GM18867 (cell line): ENCODE data around the gene SH3RF1.

Experiments used
- ATAC-seq: cut with Tn5 transposase; IDR thresholded peaks from one replicate; pipeline ENCODE4 v1.9.1; 2021; ENCODE audit warnings: mild to moderate bottlenecking, moderate library complexity; ENCODE audit not compliant: unreplicated experiment

SH3RF1 gene

DNA sequence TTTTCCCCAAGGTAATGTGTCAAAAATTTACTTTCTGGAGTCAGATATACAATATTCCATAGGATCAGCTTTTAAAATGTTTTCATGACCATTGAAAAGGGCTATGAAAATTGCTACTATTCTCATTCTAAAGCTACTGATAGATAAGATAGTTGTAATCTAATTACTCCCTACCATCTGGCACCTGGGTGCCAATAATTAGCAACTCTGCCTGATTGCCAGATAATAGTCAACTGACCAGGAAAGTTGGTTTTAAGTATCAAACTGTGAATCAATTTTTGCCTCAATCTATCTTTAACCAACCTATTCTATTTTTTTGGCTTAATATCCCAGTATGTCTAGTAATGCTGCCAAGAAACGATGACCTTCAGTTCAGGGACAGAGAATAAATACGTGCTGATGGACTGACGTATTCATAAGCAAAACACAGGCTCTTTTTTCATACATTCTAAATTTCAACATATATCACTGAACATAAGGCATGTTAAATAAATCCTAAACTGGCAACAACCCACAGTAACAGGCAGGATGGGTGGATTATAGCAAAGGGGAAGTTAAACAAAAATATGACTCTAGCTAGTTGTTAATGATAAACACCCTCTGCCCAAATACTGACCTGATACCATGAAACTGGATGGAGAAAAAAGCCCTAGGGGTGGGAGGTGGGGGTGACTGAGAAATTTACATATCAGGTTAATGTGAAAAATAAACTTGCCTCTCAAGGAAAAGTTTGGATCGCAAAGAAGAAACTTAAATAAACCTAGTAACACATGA lies 18.2 kb downstream of the SH3RF1 start:
- ATAC-seq = no peak

DNA sequence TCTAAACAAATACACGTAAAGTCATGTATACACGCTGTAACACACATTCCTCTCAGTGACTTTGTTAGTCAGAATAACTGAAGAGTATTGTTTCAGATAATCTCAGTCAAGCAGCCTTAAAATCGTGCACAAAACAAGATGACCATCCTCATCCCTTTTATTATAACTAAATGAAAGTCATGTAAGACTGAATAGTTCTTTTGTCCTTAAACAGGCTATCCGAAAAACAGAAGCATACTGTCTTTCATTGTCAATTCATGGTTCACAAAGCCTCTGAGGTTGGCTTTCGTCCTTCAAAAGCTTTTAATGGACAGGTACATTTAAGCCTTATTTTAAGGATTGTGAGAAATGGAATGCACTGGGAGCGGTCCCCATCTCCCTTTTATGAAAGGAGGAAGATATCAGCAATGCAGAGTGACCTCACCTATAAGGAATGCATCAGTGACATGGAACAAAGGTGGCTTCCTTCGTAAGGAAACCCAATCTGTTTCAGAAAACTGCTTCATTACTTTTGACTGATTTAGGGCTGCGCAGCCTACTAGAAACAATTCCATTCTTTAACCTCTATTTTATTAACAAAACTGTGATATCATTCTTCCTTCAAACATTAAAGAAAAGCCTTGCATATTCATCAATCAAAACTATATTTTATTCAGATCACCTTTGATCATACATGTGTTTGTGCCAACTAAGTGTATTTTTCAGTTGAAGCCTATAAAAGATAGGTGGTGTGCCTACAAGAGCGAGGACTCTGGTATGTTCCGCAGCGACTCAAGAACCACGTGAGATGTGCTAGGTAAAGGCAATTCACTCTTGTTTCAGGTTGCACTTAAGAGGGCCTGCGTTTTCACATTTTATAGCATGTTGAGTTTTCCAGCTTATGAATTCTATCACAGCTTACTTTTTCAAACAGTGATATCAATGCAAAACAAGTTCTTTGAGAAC lies 19.2 kb downstream of the SH3RF1 start:
- no peak for ATAC-seq

DNA sequence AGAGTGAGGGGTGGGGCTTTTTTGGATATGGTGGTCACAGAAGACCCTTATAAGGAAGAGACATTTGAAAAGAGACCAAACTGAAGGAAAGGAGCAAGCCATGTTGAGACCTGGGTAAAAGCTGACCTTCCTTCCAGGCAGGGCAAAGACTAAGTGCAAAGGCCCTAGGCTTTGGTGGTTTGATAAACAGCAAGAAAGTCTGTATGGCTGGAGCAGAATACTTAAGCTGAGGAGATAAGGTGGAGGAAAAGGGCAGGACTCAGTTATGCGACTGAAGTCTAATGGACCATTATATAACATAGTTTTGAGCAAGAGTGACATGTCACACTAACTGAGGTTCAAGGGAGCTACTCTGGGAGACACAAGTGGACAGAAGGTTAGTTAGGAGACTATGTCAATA lies 20.0 kb downstream of the SH3RF1 start:
- no peak for ATAC-seq

DNA sequence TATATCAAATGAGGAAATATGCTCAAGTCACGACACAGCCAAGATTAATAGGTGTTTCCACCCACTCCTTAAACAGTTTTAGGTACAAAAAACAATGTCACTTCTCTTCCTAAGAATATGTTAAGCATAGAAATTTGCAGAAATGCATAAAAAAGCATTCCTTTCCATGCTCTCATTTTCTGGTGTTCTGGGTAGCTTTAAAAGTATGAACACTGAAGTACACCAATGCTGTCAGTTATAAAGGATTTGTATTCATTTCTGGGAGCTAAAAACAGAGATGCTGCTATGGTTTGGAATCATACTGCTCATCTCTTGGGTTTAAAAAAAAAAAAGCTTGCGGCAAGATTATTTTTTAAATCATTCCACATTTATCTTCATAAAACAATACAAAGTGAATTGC lies 20.8 kb downstream of the SH3RF1 start:
- no peak for ATAC-seq

DNA sequence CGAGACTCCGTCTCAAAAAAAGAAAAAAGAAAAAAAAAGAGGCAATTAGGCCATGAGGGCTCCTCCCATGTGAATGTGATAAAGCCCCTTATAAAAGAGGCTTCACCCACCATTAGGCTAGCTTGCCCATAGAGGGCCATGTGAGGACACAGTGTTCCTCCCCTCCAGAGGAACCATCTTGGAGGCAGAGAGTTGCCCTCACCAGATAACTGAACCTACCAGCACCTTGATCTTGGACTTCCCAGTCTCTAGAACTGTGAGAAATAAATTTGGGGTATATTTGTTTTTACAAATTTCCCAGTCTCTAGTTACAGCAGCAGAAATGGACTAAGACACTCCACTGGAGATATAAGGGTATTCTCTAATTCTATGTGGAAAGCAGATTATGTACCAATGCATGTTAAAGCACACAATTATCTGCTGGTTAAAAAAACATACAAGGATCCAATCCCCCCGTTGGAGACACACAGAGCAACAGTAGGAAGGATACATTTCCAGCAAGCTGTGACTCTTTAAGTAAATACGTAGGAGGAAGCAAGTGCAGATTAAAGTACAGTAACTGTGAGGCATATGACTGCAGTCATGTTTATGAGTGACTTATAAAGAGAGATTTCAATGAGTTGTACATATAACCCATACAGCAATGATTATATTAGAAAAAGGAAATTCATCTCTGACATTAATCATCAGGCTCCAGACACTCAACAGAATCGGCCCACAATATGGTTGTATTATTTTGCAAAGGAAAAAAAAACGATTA lies 21.4 kb downstream of the SH3RF1 start:
- ATAC-seq = no peak

DNA sequence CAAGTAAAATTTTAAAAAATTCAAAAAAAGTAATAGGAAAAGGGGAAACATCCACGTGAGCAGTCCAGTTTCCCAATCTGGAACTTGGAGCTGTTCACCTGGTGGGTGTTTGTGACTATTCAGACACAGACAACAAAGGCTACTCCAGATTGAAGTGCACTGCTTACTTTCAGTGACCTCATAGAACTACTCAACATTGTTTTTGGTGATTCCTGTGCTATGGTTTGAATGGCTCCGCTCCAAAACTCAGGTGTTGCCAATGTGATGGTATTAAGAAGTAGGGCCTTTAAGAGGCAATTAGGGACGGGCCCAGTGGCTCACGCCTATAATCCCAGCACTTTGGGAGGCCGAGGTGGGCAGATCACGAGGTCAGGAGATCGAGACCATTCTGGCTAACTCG lies 22.1 kb downstream of the SH3RF1 start:
- no peak for ATAC-seq

DNA sequence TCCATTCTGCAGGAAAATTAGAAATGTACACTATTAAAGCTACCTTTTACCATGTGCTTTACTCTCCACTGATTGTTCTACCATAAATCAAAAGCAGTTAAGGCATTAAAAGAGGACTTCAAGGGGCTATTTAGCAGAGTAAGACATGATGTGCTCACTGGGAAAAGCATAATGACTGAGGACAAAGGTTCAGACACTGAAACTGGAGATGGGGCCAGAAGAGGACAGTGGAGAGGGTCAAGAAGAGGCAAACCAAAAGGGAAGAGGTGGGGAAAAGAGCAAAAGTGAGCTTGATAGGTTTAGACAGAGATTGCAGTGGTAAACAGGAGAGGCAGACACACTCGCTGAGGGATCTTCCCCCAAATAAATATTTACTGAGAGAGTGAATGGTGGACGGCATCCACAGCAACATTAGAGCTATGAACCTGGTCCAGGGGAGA lies 23.8 kb downstream of the SH3RF1 start:
- no peak for ATAC-seq

DNA sequence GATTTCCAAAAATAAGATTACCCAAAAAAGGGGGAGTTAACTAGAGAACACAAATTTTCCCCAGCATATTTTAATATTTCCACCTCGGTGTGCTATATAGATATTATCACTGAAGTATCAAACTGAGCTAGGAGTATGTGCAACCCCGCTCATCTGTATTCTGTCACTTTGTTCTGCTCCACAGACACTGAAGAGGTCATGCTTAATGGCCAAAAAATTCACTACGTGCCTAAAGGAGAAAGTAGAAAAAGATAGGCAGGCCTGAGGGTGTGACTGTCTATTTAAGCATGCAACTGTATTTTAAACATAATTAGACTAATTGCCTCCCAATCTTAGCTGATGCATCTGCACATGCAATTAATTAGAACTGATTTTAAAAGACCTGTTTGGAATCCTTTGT lies 24.5 kb downstream of the SH3RF1 start:
- no peak for ATAC-seq

DNA sequence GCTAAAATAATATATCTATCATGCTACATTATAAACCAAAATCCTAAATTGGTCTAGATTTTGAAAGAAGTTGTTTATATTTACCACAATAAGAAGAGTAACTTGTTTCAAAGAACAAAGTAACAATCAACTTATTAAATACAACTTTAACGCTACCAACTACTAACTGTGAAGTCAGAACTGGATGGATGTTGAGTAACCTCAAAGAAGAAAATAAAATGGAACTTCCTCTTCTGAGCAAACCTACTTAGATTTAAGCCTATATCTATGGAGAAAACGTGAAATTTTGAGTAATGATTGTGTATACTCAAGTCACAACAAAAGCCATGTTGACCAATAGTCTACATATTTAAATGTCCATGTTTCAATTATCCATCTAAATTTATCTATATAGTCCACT lies 25.7 kb downstream of the SH3RF1 start:
- no peak for ATAC-seq

DNA sequence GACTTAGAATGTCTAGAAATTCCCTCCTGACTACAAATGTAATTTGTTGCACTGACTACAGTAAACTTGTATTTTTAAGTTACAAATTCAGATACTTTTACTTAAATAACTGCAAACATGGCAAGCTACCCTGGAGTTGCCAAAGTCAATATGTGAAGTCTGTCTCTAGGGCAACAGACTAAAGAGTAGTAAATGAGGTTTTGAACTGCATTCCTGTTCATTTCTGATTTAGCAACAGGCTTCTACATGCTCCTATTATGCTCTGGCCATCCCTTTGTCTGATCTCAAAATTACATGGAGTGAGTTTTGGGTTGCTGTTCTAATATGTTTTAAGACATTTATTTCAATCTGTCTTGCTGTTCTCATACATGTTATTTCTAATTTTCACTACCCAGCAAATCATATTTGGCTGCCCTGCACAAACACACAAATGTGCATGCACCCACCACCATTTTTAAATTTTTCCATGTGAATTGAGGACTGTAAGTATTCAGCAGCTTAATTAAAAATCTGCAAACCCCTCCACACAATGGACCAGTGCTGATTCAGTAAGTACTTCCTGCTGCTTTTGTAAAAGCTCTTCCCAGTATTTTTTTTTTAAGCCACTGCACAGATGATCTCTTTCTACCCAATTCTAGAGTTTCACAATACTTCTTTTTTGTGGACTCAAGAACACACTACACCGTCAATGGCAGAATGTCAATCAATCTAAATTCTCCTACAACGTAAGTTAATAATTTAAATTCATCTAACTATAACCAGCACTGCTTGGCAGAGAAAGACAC lies 26.7 kb downstream of the SH3RF1 start:
- ATAC-seq = no peak

DNA sequence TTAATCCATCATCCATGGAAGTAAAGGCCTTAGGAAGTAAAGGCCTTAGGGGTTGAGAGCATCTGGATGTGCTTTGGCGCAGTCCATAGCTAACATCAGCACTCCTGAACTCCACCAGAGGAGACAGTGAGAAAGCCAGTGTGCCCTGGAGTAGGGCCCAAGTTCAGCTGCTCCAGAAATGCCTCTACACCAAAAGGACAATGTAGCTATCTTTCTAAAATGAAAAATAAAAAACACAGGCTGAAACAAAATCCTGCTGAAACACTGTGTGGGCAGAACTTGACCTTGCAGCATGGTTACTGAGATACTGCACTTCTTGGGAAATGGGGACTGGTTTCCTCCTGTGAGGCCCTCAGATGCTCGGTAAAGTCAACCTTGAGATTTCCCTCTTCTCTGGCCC lies 29.3 kb downstream of the SH3RF1 start:
- ATAC-seq = no peak

DNA sequence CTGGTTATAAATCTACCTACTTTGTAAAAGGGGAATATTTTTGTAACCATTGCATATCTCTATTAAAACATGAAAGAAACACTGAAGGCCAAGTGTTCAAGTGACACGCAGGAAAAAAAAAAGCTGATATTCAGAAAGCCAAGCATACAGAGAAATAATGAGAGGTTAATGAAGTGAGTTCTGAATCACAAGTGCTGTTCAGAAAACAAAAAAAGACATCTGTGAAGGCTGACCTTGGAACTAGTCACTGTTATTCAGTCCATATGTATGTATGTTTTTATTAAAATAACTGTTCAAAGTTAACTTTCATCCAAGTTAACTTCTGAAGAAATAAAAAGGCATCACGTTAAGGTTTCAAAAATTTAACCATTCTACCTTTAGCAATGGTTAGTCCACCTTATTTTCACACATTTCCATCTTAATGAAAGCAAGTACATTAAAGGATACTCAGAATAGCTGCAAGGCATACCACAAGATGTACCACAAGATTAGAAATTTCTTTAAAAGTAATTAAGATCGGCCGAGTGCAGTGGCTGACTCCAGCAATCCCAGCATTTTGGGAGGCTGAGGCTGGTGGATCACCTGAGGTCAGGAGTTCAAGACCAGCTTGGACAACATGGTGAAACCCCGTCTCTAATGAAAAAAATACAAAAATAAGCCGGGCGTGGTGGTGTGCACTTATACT lies 31.4 kb downstream of the SH3RF1 start:
- ATAC-seq = no peak

DNA sequence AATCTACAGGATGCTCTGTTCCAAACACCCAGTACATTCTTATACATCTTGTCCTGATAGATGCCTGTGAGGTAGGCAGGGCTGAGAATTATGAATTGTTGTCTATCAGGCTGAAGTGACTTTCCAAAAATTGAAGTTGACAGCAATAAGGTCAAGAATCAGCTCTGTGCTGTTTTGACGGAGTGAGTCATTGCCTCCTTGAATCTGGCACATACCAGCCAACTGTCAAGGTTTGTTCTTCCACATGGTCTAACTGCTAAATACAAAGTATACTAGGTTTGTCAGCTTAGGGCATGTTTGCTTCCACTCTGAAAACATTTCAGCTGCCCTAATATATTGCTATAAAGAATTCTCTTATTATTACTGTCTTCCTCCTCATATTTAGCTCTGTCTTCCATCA lies 32.3 kb downstream of the SH3RF1 start:
- no peak for ATAC-seq

DNA sequence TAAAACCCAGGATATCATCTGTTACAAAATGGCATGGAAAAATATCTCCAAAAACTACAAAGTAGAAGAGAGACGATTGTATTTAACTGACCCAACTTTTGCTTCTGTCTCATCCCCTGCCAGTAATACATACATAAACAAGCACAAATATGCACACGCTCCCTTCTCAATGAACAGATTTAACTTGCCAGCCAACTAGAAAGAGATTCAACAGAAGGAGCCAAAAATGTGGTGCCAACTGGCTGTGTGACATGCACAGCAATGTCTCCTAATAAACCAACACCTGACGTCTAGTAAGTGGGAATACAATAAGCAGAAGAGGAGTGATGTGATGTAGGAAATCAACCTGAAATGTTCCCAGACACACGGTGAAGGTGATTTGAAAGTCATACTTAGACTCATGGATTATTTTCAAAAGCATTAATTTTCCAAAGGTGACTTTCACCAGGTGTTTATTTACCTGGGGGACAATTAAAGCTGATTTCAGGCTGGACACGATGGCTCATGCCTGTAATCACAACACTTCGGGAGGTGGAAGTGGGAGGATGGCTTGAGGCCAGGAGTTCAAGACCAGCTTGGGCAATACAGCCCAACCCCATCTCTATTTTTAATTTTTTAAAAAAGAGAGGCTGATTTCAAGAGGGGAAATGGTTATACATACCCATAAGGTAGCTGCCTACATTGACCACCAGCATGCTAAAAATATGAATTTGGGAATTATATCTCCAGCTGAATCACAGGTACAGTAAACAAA lies 33.7 kb downstream of the SH3RF1 start:
- ATAC-seq = no peak

DNA sequence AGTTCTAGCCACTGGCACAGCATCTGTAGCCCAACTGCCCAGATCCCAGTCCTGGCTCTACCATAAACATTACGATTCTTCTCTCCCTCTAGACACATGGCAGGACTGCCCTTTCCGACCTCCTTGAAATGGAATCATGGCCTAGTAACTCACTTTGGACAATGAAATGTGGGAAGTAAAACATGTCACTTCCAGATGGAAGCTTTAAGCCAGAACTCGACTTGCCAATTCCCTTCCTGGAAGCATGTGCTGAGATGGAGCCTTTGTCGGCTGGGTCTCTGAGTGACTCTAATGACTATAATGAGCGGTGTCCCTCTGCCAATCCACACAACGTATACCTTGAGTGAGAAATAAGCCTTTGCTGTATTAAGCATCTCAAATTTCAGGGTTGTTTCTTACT lies 34.7 kb downstream of the SH3RF1 start:
- ATAC-seq = no peak

DNA sequence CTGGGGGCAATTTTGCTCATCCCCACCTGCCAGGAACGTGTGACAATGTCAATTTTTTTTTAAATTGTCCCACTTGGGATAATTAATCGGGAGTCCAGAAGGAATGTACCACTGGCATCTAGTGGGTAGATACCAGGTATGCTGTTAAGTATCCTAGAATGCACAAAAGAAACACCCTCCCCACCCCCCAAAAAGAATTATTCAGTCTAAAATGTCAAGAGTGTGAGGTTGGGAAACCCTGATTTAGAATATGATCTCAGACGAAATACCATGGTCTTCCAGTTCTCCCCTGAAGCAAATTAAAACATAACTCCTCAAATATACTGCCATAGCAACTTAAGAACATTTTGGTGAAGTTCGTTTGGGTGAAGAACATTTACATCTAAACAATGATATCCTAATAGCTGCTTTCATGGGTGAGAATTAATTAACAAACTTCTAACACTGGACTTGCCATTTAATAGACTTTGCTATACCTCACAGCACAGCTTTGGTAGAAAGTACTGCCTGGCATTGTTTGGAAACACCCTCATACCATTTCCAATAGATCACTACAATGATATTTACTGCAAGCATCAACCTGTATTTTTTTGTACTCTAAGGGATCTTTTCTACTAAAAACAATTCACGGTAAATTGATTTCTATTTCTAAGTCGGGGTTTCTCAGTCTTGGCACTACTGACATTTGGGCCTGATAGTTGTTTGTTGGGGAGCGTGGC lies 36.5 kb downstream of the SH3RF1 start:
- ATAC-seq = no peak

DNA sequence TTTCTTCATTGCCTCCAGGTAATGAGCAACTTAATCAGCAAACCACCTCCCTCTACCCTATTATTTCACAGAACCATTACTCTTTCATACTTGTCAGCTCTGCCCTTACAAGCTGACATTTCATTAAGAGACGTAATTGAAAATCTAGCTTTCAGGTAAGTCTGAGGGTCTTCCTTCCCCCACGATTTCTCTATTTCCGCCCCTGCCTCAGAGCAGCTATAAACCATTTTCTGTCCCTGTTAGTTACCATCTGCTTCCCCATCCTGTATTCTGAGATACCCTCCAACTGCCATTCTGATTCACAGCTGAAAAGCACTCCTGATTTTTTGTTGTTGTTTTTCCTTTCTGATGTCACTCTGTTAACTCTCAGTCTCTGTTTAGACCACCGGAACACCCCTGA lies 37.1 kb downstream of the SH3RF1 start:
- no peak for ATAC-seq

DNA sequence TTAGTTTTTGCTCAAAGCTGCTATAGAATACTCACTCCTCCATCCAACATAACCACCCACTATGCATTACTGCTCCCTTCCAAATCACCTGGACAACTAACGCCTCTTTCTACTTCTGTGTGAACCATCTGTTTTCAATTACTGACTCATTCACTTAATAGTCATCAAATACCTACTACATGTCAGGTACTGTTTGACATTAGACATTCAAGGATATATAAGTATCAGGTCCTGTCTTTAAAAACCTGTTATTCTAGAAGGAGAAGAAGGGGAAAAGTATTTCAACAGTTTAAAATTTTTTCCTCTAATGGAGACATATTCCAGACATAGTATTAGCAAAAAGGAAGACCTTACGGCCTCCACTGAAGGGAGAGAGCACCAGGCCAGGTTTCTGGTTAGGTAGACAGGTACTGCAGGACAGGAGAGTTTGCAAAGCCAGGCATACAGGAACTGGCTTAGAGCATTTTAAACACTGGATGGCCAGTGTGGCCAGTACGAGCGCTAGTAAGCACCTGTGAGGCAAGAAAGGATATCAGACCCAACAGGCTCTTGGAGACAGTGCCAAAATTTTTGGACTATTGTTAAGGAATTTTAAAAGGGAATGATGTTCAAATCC lies 39.0 kb downstream of the SH3RF1 start:
- no peak for ATAC-seq
